ENCODE data around the gene WDR17.

DNA sequence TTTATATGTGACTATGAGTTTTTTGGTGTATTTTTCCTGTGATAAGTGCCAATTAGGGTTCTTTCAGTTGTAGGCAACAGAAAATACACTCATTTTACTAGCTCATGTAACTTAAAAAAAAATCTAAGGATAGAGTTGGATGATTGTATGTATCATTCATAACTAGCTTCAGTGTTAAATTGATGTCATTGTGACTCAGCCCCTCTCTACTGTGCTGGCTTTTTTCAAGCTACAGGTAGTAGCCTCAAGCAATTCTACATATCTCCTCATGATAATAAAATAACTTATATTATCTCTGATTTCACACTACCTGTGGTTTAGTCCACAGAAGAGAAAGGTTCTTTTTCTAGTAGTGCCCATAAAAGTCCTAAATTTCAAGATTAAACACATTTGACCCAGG is 11.9 kb downstream of the WDR17 start:
- no peak for TF ChIP-seq POLR2A (IDR thresholded peaks at IDR 0.05)
- TF ChIP-seq, protein P1, sequence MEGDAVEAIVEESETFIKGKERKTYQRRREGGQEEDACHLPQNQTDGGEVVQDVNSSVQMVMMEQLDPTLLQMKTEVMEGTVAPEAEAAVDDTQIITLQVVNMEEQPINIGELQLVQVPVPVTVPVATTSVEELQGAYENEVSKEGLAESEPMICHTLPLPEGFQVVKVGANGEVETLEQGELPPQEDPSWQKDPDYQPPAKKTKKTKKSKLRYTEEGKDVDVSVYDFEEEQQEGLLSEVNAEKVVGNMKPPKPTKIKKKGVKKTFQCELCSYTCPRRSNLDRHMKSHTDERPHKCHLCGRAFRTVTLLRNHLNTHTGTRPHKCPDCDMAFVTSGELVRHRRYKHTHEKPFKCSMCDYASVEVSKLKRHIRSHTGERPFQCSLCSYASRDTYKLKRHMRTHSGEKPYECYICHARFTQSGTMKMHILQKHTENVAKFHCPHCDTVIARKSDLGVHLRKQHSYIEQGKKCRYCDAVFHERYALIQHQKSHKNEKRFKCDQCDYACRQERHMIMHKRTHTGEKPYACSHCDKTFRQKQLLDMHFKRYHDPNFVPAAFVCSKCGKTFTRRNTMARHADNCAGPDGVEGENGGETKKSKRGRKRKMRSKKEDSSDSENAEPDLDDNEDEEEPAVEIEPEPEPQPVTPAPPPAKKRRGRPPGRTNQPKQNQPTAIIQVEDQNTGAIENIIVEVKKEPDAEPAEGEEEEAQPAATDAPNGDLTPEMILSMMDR (IDR thresholded peaks at IDR 0.05), result no peak
